LNCAP (cell line): Measurements from ENCODE around the gene LHFPL4.

Experiments
- TF ChIP-seq, protein P1 (sequence below): fragments of 450-650 bp; IDR thresholded peaks from 2 replicates; pipeline ENCODE4 v1.5.1; 2017; ENCODE audit warnings: mild to moderate bottlenecking

Gene LHFPL4

GRCh38 chr3:9553021-9553947, at the start of gene LHFPL4:
Gene LHFPL4 (minus strand): TSS chr3:9553822. CDS start chr3:9552679, 1,143 bp downstream.
- TF ChIP-seq, protein P1, sequence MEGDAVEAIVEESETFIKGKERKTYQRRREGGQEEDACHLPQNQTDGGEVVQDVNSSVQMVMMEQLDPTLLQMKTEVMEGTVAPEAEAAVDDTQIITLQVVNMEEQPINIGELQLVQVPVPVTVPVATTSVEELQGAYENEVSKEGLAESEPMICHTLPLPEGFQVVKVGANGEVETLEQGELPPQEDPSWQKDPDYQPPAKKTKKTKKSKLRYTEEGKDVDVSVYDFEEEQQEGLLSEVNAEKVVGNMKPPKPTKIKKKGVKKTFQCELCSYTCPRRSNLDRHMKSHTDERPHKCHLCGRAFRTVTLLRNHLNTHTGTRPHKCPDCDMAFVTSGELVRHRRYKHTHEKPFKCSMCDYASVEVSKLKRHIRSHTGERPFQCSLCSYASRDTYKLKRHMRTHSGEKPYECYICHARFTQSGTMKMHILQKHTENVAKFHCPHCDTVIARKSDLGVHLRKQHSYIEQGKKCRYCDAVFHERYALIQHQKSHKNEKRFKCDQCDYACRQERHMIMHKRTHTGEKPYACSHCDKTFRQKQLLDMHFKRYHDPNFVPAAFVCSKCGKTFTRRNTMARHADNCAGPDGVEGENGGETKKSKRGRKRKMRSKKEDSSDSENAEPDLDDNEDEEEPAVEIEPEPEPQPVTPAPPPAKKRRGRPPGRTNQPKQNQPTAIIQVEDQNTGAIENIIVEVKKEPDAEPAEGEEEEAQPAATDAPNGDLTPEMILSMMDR: no peak

- TF ChIP-seq, protein P1: no peak
These were observed 49.0 kb upstream of the LHFPL4 start for GRCh38 chr3:9602620-9603019.

- TF ChIP-seq, protein P1: no peak
These were observed 47.0 kb upstream of the LHFPL4 start for GRCh38 chr3:9600597-9600996.

DNA sequence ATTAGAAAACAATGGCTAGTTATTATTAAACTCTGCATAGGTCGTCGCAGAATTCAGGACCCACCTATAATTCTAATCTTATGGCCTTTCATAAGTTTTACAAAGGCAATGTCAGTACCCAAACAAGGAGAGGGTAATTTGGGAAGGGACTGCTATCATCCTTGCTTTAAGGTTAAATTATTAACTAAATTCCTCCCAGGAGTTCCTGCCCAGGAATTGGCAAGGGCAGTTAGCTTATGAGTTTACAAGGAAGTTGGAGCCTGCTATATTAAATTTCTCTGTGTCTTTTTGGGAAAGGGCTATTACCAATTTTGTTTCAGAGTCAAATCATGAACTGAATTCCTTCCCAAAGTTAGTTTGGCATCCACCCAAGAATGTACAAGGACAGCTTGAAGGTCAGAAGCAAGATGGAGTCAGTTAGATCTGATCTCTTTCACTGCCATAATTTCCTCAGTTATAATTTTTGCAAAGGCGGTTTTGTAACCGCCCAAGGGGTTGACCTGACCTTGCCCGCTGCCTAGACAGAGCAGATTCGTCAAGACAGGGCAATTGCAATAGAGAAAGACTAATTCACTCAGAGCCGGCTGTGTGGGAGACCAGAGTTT, 45.3 kb upstream of the LHFPL4 start:
- TF ChIP-seq, protein P1: no peak

DNA sequence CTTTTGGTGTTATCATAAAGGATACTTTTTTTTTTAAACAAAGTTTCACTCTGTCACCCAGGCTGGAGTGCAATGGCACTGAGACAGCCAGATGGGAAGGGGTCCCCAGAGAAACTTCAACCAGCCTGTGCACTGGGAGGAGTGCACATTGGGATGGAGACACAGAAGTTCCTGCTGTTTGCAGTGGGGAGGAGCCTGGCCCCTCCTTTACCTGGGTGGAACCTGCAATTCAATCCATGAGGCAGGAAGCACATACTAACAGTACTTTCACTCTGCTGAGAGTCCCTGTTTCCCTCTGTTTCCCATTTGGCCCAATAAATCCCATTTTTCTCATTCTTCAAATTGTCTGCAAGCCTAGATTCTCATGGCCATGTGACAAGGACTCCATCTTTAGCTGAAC, 42.3 kb upstream of the LHFPL4 start:
- TF ChIP-seq, protein P1: no peak

- TF ChIP-seq, protein P1: no peak
These were observed 36.7 kb upstream of the LHFPL4 start for GRCh38 chr3:9590282-9590791.

GRCh38 chr3:9583792-9584191, 30.2 kb upstream of the LHFPL4 start:
- TF ChIP-seq, protein P1: no peak
